OCI-LY7 (cell line): Measurements from ENCODE around the gene XIST.

Experiments
- EZH2phosphoT487 ChIP-seq: fragments of 200-600 bp; sonication (generic); IDR thresholded peaks from 2 replicates; pipeline ENCODE4 v1.6.1; 2018; ENCODE audit warnings: low read depth, borderline replicate concordance, mild to moderate bottlenecking, mixed run types, antibody characterized with exemption, low read length, moderate library complexity, mixed read lengths
- TF ChIP-seq, protein P1 (sequence below): fragments of 200-600 bp; sonication (generic); conservative IDR thresholded peaks from 2 replicates; pipeline ENCODE4 v1.5.1; 2014; ENCODE audit warnings: mild to moderate bottlenecking, antibody characterized with exemption, low read length, moderate library complexity, mixed read lengths

DNA sequence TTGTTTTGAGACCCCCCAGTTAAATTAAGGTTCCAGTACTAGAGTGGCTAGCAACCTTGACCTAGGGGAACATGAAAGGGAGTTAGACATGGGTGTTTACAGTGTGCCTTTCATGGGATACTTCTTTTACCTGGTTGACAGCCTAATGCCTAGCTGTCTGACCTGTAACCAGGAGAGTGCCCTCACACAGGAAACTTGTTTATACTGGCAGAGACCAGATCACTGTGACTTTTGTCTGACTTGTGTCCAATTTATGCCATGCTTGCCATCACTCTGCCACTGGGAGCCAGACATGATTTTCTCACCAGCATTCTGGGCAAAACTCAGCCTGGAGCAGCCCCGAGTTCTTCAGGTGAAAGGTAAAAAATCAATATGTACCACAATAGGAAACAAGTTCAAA, 16.4 kb upstream of the XIST start:
- TF ChIP-seq, protein P1, sequence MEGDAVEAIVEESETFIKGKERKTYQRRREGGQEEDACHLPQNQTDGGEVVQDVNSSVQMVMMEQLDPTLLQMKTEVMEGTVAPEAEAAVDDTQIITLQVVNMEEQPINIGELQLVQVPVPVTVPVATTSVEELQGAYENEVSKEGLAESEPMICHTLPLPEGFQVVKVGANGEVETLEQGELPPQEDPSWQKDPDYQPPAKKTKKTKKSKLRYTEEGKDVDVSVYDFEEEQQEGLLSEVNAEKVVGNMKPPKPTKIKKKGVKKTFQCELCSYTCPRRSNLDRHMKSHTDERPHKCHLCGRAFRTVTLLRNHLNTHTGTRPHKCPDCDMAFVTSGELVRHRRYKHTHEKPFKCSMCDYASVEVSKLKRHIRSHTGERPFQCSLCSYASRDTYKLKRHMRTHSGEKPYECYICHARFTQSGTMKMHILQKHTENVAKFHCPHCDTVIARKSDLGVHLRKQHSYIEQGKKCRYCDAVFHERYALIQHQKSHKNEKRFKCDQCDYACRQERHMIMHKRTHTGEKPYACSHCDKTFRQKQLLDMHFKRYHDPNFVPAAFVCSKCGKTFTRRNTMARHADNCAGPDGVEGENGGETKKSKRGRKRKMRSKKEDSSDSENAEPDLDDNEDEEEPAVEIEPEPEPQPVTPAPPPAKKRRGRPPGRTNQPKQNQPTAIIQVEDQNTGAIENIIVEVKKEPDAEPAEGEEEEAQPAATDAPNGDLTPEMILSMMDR = no peak
- TF ChIP-seq EZH2phosphoT487 = no peak
